ENCODE results near the gene DUSP22.

DNA sequence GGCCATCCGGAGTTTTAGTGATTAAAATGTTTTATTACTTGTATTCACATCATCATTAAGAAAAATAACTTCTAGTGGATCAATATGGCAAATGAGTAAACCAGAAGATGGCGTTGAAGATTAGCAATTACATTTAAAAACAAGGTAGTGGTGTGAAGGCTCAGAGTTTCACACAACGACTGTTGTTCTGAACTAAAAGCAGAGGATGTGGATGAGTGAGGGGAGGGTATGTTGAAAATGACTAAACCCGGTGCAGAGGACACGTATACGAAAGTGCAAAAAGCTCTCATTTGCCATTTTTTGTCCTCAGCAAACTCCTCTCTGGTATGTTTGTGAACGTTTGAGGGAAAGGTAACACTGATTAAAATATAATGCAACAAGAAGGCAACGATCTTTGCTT, 97.3 kb downstream of the DUSP22 start:
- TF ChIP-seq ZC3H10 (CRISPR knock-in tag; IDR thresholded peaks at IDR 0.05), result no peak
- TF ChIP-seq, protein P1, sequence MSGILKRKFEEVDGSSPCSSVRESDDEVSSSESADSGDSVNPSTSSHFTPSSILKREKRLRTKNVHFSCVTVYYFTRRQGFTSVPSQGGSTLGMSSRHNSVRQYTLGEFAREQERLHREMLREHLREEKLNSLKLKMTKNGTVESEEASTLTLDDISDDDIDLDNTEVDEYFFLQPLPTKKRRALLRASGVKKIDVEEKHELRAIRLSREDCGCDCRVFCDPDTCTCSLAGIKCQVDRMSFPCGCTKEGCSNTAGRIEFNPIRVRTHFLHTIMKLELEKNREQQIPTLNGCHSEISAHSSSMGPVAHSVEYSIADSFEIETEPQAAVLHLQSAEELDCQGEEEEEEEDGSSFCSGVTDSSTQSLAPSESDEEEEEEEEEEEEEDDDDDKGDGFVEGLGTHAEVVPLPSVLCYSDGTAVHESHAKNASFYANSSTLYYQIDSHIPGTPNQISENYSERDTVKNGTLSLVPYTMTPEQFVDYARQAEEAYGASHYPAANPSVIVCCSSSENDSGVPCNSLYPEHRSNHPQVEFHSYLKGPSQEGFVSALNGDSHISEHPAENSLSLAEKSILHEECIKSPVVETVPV (CRISPR knock-in tag; IDR thresholded peaks at IDR 0.05), result no peak
- no peak for TF ChIP-seq ZFP3 (CRISPR knock-in tag; IDR thresholded peaks at IDR 0.05)
- TF ChIP-seq BACH2 (CRISPR knock-in tag; IDR thresholded peaks at IDR 0.05; ENCODE audit: borderline replicate concordance), result no peak
- no peak for TF ChIP-seq ZNF70 (CRISPR knock-in tag; IDR thresholded peaks at IDR 0.05)
- TF ChIP-seq PATZ1 (CRISPR knock-in tag; IDR thresholded peaks at IDR 0.05; ENCODE audit: borderline replicate concordance), result no peak
- TF ChIP-seq ZNF8 (CRISPR knock-in tag; IDR thresholded peaks at IDR 0.05), result no peak
- no peak for TF ChIP-seq CSDC2 (CRISPR knock-in tag; IDR thresholded peaks at IDR 0.05)
- no peak for TF ChIP-seq ESRRG (CRISPR knock-in tag; IDR thresholded peaks at IDR 0.05)
